GM18520 (cell line): ENCODE measurements around the gene NEMF.
"Not testable (repeated sequence)": the region's sequence is repeated elsewhere in the genome, so short reads cannot be mapped to it uniquely, and the experiment has no call there.

Source experiments
- ATAC-seq: cut with Tn5 transposase; IDR thresholded peaks from one replicate; pipeline ENCODE4 v1.9.1; 2021; ENCODE audit not compliant: unreplicated experiment

The NEMF gene

GRCh38 chr14:49876563-49877127 is 24.1 kb upstream of the NEMF start:
- ATAC-seq: no peak

GRCh38 chr14:49875640-49876198 is 23.1 kb upstream of the NEMF start:
- no peak for ATAC-seq

DNA sequence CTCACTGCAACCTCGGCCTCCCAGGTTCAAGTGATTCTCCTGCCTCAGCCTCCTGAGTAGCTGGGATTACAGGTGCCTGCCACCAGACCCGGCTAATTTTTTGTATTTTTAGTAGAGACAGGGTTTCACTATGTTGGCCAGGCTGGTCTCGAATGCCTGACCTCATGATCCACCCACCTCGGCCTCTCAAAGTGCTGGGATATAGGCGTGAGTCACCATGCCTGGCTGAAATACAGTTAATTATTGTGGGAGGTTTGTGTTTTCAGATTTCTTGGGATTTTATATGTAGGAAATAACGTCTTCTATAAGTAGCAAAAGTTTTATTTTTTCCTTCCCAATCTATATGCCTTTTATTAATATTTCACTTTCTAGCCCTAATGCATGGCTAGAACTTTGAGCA is 21.0 kb upstream of the NEMF start:
- not testable (repeated sequence) for ATAC-seq

DNA sequence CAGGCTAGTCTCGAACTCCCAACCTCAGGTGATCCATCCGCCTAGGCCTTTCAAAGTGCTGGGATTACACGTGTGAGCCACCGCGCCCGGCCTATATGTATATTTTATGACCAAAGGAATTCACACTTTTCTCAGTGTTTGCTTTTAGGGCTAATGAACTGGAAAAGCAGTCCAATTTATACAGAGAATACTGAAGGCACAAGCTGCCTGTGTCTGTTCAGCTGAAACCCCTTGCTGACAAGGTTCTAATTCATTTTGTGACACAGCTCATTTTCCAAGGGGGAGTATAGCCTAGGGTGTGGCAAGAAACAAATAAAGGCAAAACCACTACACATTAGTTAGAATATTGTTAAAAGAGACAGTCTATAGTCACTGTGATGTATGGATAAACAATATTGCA is 18.3 kb upstream of the NEMF start:
- no peak for ATAC-seq

- ATAC-seq: no peak
These were observed 16.1 kb upstream of the NEMF start for GRCh38 chr14:49868720-49869114.

DNA sequence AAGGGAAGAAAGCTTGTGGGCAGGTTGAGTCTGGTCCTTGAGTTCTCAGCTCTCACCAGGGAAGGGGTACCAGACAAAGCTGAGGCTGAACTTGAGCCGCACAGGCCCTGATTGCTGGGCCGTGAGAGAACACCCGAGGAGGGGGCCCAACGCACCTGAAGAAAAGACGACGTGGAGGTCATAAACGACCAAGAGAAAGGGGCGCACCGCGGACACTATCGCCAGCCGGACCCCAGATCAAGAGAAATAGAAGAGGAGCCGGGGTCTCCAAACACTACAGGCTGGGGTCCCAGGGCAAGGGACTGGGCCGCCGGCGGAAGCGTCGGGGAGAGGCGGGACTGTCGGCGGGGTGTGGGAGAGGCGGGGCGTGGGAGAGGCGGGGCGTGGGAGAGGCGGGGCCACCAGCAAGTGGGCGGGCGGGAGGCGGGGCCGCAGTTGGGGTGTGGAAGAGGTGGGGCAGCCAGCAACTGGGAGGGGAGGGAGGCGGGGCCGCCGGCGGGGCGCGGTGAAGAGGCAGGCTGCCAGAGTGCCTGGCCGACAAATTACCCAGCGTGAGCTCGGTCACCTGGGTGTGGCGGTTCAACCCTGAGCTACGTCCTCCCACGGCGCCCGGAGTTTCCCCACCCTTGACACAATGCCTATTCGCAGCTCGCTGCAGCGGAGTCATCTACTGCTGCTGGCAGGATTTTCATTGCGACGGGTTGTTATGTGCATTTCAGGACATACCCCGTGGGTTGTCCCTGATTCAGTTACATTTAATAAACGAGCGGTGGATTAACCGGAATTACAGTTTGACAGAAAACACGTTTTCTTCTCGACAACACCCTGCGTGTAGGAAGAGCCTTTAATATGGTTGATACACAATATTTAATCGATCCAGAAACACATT is 15.5 kb upstream of the NEMF start:
- ATAC-seq: peak; percentile 81

DNA sequence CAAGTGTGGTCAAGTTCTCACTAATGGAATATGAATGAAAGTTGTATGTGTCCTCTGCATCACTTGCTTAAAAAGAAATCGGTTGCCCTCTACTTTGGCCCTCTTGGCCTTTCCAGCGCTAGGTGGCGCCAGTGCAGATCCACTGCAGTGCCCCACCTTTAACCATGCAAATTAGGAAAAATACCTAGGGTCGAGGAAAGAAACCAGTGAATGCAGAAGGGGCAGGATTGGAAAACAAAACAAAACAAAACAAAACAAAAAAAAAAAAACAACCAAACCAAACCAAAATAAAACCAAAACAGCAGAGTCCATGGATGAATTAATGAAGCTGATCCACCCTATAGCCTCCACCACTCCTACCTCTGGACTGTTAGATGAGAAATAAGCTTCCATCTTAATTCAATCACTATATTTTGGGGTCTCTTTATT is 12.9 kb upstream of the NEMF start:
- no peak for ATAC-seq

DNA sequence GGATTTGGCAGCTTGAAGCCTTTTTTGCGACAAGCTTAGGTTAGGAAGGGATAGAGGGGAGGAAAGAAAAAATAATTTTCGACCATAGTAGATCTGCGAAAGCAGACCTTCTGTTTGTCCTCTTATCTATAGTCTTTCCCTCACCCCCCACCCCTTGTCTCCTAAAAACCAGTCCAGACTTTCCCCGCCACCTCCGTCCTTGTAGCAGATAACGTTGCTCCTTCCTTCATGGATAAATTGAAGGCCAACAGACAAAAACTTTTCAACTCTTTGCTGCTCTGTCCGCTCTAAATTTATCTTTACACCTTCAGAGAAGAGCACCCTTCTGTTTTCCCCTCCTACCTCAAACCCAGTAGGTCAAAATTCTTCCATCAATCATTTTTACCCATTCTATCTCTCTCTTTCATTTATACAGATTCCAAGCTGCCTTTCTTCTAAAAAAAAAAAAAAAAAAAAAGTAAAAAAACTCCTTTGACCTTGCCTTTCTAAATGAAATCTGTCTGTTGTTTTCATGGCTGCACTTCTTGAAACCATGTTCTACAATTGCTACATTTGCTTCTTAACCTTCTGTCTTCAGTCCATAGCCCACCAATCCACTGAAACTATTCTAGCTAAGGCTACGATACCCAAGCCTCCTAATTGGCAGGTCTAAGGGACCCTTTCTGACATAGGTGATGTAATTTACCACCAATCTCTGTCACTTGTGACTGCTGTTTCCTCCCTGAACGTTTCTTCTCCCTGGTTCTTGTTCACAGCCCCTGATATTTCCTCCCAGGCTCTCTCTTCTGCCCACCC is 11.1 kb upstream of the NEMF start:
- no peak for ATAC-seq

GRCh38 chr14:49862089-49862673 is 9.6 kb upstream of the NEMF start:
- ATAC-seq: peak; percentile 21

GRCh38 chr14:49861699-49862088 is 9.1 kb upstream of the NEMF start:
- no peak for ATAC-seq

DNA sequence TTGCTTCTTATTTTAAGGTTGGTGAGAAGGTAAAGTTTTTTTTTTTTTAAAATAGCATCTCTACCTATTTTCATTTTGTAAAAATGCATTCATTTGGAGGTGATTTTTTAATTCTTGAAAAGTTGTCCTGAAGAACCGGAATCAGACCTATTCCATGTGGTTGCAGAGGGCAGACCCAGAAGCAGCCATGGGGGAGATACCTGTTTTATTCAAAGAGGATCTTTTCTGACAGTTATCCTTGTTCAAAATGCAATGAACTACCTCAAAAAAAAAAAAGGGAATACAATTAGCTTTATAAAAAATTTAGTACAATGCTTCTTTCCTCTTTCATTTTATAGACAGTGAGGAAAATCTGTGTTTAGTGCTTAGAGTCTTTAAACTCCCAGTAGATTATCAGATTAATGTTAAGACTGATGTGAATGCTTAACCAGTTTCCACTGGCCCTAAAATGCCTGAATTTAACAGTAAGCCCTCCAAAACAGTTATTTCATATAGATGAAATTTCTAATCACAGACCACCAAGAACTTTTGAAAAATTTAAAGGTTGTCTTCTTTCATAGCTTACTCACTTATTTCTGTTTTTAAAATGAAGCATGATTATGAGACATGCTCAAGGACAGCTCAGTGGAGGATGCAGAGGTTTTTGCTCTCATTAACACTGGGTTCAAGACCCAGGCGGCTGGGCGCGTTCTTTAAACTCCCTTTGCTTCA is 8.6 kb upstream of the NEMF start:
- no peak for ATAC-seq

GRCh38 chr14:49858383-49858782 is 5.8 kb upstream of the NEMF start:
- no peak for ATAC-seq

DNA sequence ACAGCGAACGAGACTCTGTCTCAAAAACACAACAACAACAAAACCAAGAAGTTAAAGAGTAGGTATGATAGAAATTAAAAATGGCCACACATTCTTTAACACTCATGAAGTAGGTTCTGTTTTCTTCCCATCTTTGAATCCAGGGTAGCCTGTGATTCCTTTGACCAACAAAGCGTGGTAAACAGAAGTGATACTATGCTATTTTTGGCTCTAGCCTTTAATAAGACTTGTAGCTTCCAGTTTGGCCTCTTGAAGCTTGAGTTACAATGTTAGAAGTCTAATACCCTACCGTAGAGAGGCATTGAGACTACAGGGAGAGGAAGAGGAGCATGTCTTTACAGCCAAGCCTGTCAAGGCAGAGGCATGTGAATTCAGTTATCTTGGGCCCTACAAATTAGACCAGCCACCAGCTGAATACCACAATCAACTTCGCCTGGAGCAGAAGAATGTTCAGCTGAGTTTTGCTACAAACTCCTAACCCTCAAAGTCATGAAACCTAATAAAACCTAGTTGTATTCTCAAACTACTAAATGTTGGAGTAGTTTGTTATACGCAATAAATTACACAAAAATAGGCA is 4.9 kb upstream of the NEMF start:
- ATAC-seq: no peak

DNA sequence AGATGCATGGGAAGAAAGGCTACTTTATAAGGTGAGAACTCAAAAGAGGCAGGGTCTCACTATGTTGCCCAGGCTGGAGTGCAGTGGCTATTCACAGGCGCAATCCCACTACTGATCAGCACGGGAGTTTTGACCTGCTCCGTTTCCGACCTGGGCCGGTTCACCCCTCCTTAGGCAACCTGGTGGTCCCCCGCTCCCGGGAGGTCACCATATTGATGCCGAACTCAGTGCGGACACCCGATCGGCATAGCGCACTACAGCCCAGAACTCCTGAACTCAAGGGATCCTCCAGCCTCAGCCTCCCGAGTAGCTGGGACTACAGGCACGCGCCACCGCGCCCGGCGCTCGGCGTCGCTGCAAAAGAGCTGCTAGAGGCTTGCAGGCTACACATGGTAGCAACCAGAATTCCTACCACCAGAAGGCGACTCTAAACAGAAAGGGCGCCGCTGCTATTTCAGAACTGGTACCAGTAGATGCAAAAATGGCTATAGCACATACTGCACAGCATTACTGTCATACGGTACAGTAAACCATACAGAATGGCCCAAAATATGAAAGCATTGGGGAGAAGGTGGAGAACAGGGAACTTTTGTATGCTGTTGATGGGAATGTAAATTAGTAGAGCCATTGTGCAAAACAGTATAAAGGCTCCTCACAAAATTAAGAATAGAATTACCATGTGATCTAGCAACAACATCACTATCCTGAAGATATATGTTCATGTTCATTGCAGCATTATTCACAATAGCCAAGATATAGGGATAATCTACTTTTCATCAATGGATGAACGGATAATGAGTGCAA is 1.2 kb upstream of the NEMF start:
- ATAC-seq: no peak

- ATAC-seq: no peak
These were observed 530 bp upstream of the NEMF start for GRCh38 chr14:49853158-49853477.

DNA sequence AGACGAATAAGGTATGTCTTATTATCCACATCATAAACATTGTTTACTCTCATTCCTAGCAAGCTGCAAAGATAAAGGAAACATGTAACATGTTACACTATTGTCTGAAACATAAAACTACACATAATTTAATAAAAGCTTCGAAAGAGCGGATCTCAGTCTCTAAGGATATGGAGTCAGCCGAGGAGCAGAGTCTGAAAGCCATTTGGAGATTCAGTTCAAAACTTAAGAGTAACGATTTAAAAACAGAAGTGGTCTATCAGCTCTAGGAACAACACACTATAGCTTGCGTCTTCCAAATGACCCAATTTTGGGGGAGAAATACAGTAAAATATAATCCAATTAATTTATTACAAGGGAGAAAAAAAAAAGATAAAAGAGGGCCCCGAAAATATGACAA is 775 bp downstream of the NEMF start:
- ATAC-seq: no peak

- ATAC-seq: no peak
These were observed 3.3 kb downstream of the NEMF start for GRCh38 chr14:49849213-49849847.

- ATAC-seq: no peak
These were observed 23.9 kb downstream of the NEMF start for GRCh38 chr14:49828640-49829039.

GRCh38 chr14:49820176-49820575 is 32.4 kb downstream of the NEMF start:
- no peak for ATAC-seq
